ENCODE data around the gene SDHC.

SDHC gene

GRCh38 chr1:161314201-161314981, at the start of gene SDHC:
SDHC (plus strand) TSS chr1:161314381; CDS start chr1:161314406, 25 bp downstream.
- DNase-seq (ENCODE audit: low read depth in 2 of 2), result peak; percentile 76

GRCh38 chr1:161265305-161265704, 48.9 kb upstream of the SDHC start:
- DNase-seq (ENCODE audit: low read depth in 2 of 2), result no peak

GRCh38 chr1:161266202-161266601, 48.0 kb upstream of the SDHC start:
- DNase-seq (ENCODE audit: low read depth in 2 of 2), result no peak

GRCh38 chr1:161266836-161267235, 47.3 kb upstream of the SDHC start:
- no peak for DNase-seq (ENCODE audit: low read depth in 2 of 2)

GRCh38 chr1:161267321-161267720, 46.9 kb upstream of the SDHC start:
- no peak for DNase-seq (ENCODE audit: low read depth in 2 of 2)

GRCh38 chr1:161273402-161273801, 40.8 kb upstream of the SDHC start:
- no peak for DNase-seq (ENCODE audit: low read depth in 2 of 2)

- DNase-seq (ENCODE audit: low read depth in 2 of 2), result no peak
These were observed 39.3 kb upstream of the SDHC start for GRCh38 chr1:161274874-161275273.

GRCh38 chr1:161282991-161283390, 31.2 kb upstream of the SDHC start:
- DNase-seq (ENCODE audit: low read depth in 2 of 2), result no peak

- DNase-seq (ENCODE audit: low read depth in 2 of 2), result no peak
These were observed 29.1 kb upstream of the SDHC start for GRCh38 chr1:161285113-161285512.

- DNase-seq (ENCODE audit: low read depth in 2 of 2), result no peak
These were observed 28.7 kb upstream of the SDHC start for GRCh38 chr1:161285521-161285920.

GRCh38 chr1:161287482-161288054, 26.6 kb upstream of the SDHC start:
- no peak for DNase-seq (ENCODE audit: low read depth in 2 of 2)

GRCh38 chr1:161290779-161291178, 23.4 kb upstream of the SDHC start:
- DNase-seq (ENCODE audit: low read depth in 2 of 2), result no peak

GRCh38 chr1:161297415-161297814, 16.8 kb upstream of the SDHC start:
- no peak for DNase-seq (ENCODE audit: low read depth in 2 of 2)

GRCh38 chr1:161298116-161298515, 16.1 kb upstream of the SDHC start:
- no peak for DNase-seq (ENCODE audit: low read depth in 2 of 2)

GRCh38 chr1:161299347-161299746, 14.8 kb upstream of the SDHC start:
- DNase-seq (ENCODE audit: low read depth in 2 of 2), result no peak

- DNase-seq (ENCODE audit: low read depth in 2 of 2), result no peak
These were observed 13.7 kb upstream of the SDHC start for GRCh38 chr1:161300478-161300877.

GRCh38 chr1:161304927-161305866, 9.0 kb upstream of the SDHC start:
- no peak for DNase-seq (ENCODE audit: low read depth in 2 of 2)

GRCh38 chr1:161305867-161306519, 8.2 kb upstream of the SDHC start:
- DNase-seq (ENCODE audit: low read depth in 2 of 2), result peak; percentile 67 to 71

- DNase-seq (ENCODE audit: low read depth in 2 of 2), result no peak
These were observed 6.9 kb upstream of the SDHC start for GRCh38 chr1:161307230-161307768.

- no peak for DNase-seq (ENCODE audit: low read depth in 2 of 2)
These were observed 6.1 kb upstream of the SDHC start for GRCh38 chr1:161307892-161308638.

- no peak for DNase-seq (ENCODE audit: low read depth in 2 of 2)
These were observed 4.3 kb upstream of the SDHC start, which contains the start of gene MPZ for GRCh38 chr1:161309868-161310267. MPZ (minus strand) TSS chr1:161309968; CDS start chr1:161309905, 63 bp downstream.
